Measurements from ENCODE around the gene USP31.

Gene USP31

GRCh38 chr16:23060458-23061320 lies 88.6 kb downstream of the USP31 start:
- DNase-seq (ENCODE audit: low spot score): peak; percentile 44

GRCh38 chr16:23059433-23059832 lies 89.8 kb downstream of the USP31 start:
- no peak for DNase-seq (ENCODE audit: low spot score)

GRCh38 chr16:23058576-23058975 lies 90.7 kb downstream of the USP31 start:
- DNase-seq (ENCODE audit: low spot score): no peak

GRCh38 chr16:23057013-23057596 lies 92.1 kb downstream of the USP31 start:
- DNase-seq (ENCODE audit: low spot score): no peak

- DNase-seq (ENCODE audit: low spot score): no peak
These were observed 93.8 kb downstream of the USP31 start for GRCh38 chr16:23055481-23055880.

GRCh38 chr16:23052908-23053580 lies 96.2 kb downstream of the USP31 start:
- DNase-seq (ENCODE audit: low spot score): no peak

GRCh38 chr16:23052221-23052620 lies 97.0 kb downstream of the USP31 start:
- DNase-seq (ENCODE audit: low spot score): no peak

GRCh38 chr16:23051587-23051986 lies 97.7 kb downstream of the USP31 start:
- DNase-seq (ENCODE audit: low spot score): no peak

- no peak for DNase-seq (ENCODE audit: low spot score)
These were observed 101.1 kb downstream of the USP31 start for GRCh38 chr16:23048164-23048563.

GRCh38 chr16:23045025-23045424 lies 104.2 kb downstream of the USP31 start:
- DNase-seq (ENCODE audit: low spot score): no peak

GRCh38 chr16:23040246-23040645 lies 109.0 kb downstream of the USP31 start:
- DNase-seq (ENCODE audit: low spot score): no peak

GRCh38 chr16:23039118-23039517 lies 110.1 kb downstream of the USP31 start:
- DNase-seq (ENCODE audit: low spot score): no peak

- DNase-seq (ENCODE audit: low spot score): no peak
These were observed 114.0 kb downstream of the USP31 start for GRCh38 chr16:23035240-23035639.

GRCh38 chr16:23031508-23032098 lies 117.6 kb downstream of the USP31 start:
- DNase-seq (ENCODE audit: low spot score): no peak

GRCh38 chr16:23029733-23030420 lies 119.4 kb downstream of the USP31 start:
- no peak for DNase-seq (ENCODE audit: low spot score)

- DNase-seq (ENCODE audit: low spot score): no peak
These were observed 121.9 kb downstream of the USP31 start for GRCh38 chr16:23027386-23027785.

GRCh38 chr16:23026784-23027362 lies 122.4 kb downstream of the USP31 start:
- DNase-seq (ENCODE audit: low spot score): no peak

- DNase-seq (ENCODE audit: low spot score): no peak
These were observed 123.5 kb downstream of the USP31 start for GRCh38 chr16:23025692-23026307.

- no peak for DNase-seq (ENCODE audit: low spot score)
These were observed 125.2 kb downstream of the USP31 start for GRCh38 chr16:23024044-23024443.

- no peak for DNase-seq (ENCODE audit: low spot score)
These were observed 129.2 kb downstream of the USP31 start for GRCh38 chr16:23020084-23020483.

- no peak for DNase-seq (ENCODE audit: low spot score)
These were observed 132.9 kb downstream of the USP31 start for GRCh38 chr16:23016368-23016767.

Data from hematopoietic multipotent progenitor cell treated with erythropoietin and hydrocortisone succinate and interleukin-3 and kit ligand, for 17 days (in vitro differentiated cells).